Duodenal mucosa (tissue), 2 donors: ENCODE data around the gene CYSTM1.
"Not testable (repeated sequence)": the region's sequence is repeated elsewhere in the genome, so short reads cannot be mapped to it uniquely, and the experiment has no call there.

Experiments
- H3K27ac ChIP-seq: one replicate; pipeline ENCODE4 v1.7.0; 2013; ENCODE audit warnings: low read depth, low read length
- H3K27me3 ChIP-seq, 2 donors: one replicate each; pipeline ENCODE4 v1.7.0; 2013; ENCODE audit warnings: low read length in 2 of 2, control low read depth in 1 of 2; ENCODE audit not compliant: insufficient read depth in 2 of 2, control insufficient read depth in 1 of 2
- H3K36me3 ChIP-seq, 2 donors: one replicate each; pipeline ENCODE4 v1.7.0; 2013; ENCODE audit warnings: low read length in 2 of 2, control low read depth in 1 of 2; ENCODE audit not compliant: insufficient read depth in 2 of 2, control insufficient read depth in 1 of 2
- H3K4me1 ChIP-seq, 2 donors: one replicate each; pipeline ENCODE4 v1.7.0; 2013; ENCODE audit warnings: low read length in 2 of 2, control low read depth in 1 of 2; ENCODE audit not compliant: insufficient read depth in 2 of 2, control insufficient read depth in 1 of 2
- H3K4me3 ChIP-seq, 2 donors: one replicate each; pipeline ENCODE4 v1.7.0; 2013; ENCODE audit warnings: low read length in 2 of 2, low read depth in 1 of 2
- H3K9ac ChIP-seq, 2 donors: one replicate each; pipeline ENCODE4 v1.7.0; 2013; ENCODE audit warnings: low read length in 2 of 2, low read depth in 1 of 2
- H3K9me3 ChIP-seq, 2 donors: one replicate each; pipeline ENCODE4 v1.7.0; 2013; ENCODE audit warnings: low read length in 2 of 2, control low read depth in 1 of 2; ENCODE audit not compliant: control insufficient read depth in 1 of 2

Gene CYSTM1

DNA sequence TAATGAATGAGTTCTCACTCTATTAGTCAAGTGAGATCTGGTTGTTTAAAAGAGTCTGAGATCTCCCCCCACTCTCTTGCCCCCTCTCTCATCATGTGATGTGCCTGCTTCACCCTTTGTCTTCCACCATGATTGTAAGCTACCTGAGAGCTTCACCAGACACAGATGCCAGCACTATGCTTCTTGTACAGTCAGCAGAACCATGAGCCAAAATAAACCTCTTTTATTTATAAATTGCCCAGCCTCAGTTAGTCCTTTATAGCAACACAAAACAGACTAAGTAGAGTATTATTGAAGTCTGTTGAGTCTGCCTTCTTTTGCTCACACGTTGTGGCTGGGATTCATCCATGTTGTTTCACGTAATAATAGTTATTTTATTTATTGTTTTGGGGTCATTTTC lies 14.3 kb downstream of the CYSTM1 start:
- Histone ChIP-seq H3K27ac (no peak overlapping the region), H3K4me1 (peaks cover 15 to 48% of the 10 kb centered on the region in 2 donors), H3K27me3 (no peaks in the 10 kb centered on the region)

DNA sequence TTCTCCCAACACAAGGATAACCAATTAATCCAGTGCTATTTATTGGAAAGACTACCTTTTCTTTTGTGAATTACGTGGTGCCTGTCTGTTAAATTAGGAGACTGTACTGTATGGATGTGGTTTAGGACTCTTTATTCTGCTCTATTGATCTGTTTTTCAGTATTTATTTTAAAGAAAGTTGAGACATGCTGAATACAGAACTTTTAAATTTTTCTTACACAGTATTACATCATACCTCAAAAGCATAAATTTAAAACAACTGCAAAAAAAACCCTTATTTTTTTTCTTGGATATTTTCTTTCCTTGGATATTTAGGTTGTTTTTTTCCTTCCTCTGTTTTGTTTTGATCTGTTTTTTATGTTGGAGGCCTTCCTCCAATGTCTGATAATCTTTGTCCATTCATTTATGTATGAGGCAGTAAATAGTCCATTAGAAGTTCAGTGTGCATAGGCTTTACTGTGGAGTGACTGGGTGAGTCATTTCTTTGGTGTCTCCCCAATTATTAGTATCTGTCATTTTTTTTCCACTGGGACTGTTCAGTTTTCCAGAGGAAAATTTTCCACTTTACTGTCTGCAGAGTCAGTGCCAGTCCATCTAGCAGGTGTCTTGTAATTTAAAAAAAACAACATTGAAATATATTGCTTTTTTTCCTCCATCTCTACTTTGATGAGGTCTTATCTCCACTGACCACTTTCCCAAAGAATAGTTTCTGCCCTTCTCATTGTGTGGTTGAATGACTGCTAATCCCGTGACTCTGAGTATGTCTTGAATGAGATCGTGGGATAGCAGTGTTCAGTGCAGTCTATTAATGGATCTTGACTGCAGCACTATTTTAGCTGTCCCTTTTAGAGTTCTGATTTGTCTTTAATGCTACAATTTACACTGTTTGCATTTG lies 15.2 kb downstream of the CYSTM1 start:
- H3K9me3 ChIP-seq, result no peaks in the 10 kb centered on the region
- no peaks in the 10 kb centered on the region for H3K27me3 ChIP-seq
- H3K27ac ChIP-seq, result no peak overlapping the region
- H3K36me3 ChIP-seq, result peaks cover 7 to 9% of the 10 kb centered on the region in 2 donors
- H3K4me1 ChIP-seq, result peaks cover 15 to 57% of the 10 kb centered on the region in 2 donors
- no peak overlapping the region for H3K9ac ChIP-seq
- no peak overlapping the region for H3K4me3 ChIP-seq

More for the DNA sequence above, 14.3 kb downstream of the CYSTM1 start:
- Histone ChIP-seq H3K36me3 (peaks cover 0 to under 1% of the 10 kb centered on the region in 2 donors), H3K4me3 (no peak overlapping the region), H3K9ac (no peak overlapping the region), H3K9me3 (no peaks in the 10 kb centered on the region)

DNA sequence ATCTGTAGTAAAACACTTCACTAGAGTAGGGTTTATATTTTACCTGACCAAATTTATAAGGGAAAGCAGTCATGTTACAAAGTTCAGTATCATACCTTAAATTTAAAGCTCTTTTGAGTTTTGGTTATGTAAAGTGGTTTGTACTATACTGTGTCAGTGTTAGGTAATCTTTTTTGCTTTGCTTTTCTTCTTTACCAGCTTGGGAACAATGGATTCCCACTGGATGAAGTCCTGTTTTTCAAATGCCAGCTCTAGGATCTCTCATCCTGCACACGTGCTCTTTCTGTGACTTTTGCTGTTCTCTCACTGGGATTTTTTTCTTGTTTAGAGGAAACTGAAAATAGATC lies 15.9 kb downstream of the CYSTM1 start:
- Histone ChIP-seq H3K4me3 (no peak overlapping the region), H3K9ac (no peak overlapping the region)

DNA sequence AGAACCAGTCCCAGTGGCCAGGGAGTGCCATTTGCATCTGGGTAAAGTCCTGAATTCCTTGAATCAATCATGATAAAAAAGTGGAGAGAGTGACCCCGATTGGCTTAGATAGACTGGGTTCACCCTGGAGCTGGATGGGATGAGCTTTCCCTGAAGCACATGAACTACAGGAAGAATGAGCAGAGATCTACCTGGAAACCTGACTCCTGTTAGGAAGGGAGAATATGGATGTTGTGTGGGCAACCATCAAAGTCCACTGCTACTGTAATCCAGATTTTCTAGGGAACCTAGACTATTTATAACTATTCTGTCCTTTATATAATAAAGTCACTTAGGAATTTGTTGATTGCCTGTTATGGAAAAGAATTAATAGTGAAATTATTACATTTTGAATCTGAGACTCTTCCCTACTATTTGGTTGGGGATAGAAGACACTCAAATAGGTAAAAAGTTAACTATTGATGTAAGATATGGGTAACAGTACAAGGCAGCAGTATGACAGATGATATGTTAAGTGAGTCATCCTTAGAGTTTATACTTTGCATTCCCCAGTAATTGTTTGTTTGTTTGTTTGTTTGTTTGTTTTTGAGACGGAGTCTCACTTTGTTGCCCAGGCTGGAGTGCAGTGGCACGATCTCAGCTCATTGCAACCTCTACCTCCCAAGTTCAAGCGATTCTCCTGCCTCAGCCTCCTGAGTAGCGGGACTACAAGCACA lies 17.9 kb downstream of the CYSTM1 start:
- no peak overlapping the region for H3K27ac ChIP-seq
- no peaks in the 10 kb centered on the region for H3K9me3 ChIP-seq
- peaks cover 10 to 11% of the 10 kb centered on the region in 2 donors for H3K36me3 ChIP-seq
- H3K27me3 ChIP-seq, result no peaks in the 10 kb centered on the region
- H3K9ac ChIP-seq, result no peak overlapping the region
- H3K4me3 ChIP-seq, result no peak overlapping the region
- H3K4me1 ChIP-seq, result peaks cover 22 to 52% of the 10 kb centered on the region in 2 donors

More for the DNA sequence above, 15.9 kb downstream of the CYSTM1 start:
- H3K9me3 ChIP-seq, result no peaks in the 10 kb centered on the region
- no peak overlapping the region for H3K27ac ChIP-seq
- peaks cover 7 to 9% of the 10 kb centered on the region in 2 donors for H3K36me3 ChIP-seq
- peaks cover 15 to 51% of the 10 kb centered on the region in 2 donors for H3K4me1 ChIP-seq
- no peaks in the 10 kb centered on the region for H3K27me3 ChIP-seq

DNA sequence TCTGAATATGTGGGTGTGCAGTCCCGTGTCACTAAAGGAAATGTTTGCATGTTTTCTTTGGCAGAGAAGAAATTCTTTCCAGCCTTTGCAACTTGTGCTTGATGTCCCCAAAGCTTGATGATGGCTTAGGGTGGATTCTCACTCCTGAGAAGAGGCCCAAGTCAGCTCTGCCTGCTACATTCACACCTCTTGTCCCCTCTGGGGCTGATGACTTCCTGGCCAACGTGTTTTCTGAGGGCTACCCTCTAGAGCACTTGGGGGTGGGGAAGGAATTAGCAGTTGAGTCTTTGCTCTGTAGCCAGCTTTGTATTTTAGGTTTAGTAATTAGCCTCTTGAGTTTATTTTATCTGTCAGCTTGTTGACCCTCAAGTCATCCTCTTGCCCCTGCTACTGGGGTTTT lies 19.7 kb downstream of the CYSTM1 start:
- H3K4me1 ChIP-seq, result peaks cover 22 to 52% of the 10 kb centered on the region in 2 donors
- H3K9ac ChIP-seq, result no peak overlapping the region
- H3K27ac ChIP-seq, result no peak overlapping the region
- peaks cover 15 to 17% of the 10 kb centered on the region in 2 donors for H3K36me3 ChIP-seq
- H3K9me3 ChIP-seq, result no peaks in the 10 kb centered on the region
- H3K27me3 ChIP-seq, result no peaks in the 10 kb centered on the region
- H3K4me3 ChIP-seq, result no peak overlapping the region

DNA sequence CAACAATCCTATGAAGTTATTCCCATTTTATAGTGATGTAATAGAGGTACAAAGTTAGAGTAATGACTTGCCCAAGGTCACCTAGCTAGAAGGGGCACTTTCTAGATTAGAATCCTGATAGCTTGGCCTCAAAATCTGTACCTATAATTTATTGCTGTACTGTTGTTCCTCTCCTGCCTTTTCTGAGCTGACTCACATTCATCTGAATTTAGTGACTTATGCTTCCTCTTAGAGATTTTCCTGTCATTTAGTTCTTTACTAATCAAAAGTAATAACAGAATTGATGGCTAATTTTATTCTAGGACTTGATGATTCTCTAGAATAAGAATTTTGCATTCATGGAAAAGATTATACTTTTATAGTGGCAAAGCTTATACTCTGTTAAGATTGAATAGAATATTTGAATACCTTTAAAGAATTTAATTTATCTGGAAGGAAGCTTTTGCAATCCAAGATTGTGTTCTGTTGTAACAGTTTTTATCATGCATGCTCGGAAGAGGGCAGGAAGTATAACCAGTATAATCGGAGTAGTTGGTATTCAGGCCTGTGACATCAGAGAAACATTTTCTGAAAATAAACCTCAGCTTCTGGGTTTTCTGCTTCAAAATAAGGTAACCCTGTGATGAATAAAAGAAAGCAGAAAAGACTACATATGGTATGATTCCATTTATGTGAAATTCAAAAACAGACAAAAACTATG lies 21.3 kb downstream of the CYSTM1 start:
- H3K36me3 ChIP-seq, result peaks cover 15 to 17% of the 10 kb centered on the region in 2 donors
- no peaks in the 10 kb centered on the region for H3K9me3 ChIP-seq
- peaks cover 16 to 39% of the 10 kb centered on the region in 2 donors for H3K4me1 ChIP-seq
- no peak overlapping the region for H3K27ac ChIP-seq
- H3K9ac ChIP-seq, result no peak overlapping the region
- H3K4me3 ChIP-seq, result no peak overlapping the region
- no peaks in the 10 kb centered on the region for H3K27me3 ChIP-seq

DNA sequence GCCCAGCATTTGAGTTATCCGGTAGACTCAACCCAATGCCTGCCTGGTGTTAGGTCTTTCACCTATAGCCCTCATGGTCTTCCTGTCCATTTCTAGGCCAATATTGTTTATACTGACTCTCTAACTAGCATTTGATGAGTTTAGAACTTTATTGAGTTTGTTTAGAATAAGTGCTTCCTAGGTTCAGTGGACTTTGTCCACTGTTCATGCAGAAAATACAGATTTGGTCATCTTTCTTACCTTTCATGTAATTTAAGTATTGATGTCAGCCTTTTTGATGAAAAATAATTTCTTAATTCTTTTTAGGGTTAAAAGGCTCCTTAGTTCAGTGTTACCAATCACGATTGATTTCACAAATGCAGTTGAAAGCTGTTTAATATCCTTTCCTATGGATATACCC lies 22.0 kb downstream of the CYSTM1 start:
- Histone ChIP-seq H3K4me1 (peaks cover 16 to 32% of the 10 kb centered on the region in 2 donors), H3K9ac (no peak overlapping the region), H3K36me3 (peaks cover 15 to 17% of the 10 kb centered on the region in 2 donors), H3K27me3 (no peaks in the 10 kb centered on the region), H3K4me3 (no peak overlapping the region), H3K27ac (no peak overlapping the region), H3K9me3 (no peaks in the 10 kb centered on the region)

DNA sequence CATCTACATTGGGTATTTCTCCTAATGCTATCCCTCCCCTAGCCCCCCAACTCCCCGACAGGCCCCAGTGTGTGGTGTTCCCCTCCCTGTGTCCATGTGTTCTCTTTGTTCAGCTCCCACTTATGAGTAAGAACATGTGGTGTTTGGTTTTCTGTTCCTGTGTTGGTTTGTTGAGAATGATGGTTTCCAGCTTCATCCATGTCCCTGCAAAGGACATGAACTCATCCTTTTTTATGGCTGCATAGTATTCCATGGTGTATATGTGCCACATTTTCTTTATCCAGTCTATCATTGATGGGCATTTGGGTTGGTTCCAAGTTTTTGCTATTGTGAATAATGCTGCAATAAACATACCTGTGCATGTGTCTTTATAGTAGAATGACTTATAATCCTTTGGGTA lies 23.9 kb downstream of the CYSTM1 start:
- not testable (repeated sequence) for H3K27me3 ChIP-seq, H3K27ac ChIP-seq, H3K9ac ChIP-seq, H3K4me3 ChIP-seq, H3K9me3 ChIP-seq
- peaks cover 8 to 17% of the 10 kb centered on the region in 2 donors for H3K4me1 ChIP-seq
- H3K36me3 ChIP-seq, result peaks cover 17 to 19% of the 10 kb centered on the region in 2 donors

DNA sequence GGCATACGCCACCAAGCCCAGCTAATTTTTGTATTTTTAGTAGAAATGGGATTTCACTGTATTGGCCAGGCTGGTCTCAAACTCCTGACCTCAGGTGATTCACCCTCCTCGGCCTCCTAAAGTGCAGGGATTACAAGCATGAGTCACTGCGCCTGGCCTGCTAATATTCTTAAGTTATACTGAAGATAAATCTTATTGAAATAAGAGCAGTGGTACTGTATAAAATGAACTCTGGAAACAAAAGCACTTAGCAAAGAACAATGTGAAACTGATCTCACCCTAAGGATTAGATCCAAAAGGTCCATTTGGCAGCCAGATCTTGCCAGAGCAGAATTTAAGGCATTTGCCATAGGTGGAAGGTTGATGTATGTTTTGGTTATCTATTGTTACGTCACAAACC lies 27.1 kb downstream of the CYSTM1 start:
- H3K27me3 ChIP-seq, result no peaks in the 10 kb centered on the region
- no peak overlapping the region for H3K27ac ChIP-seq
- peaks cover 4 to 19% of the 10 kb centered on the region in 2 donors for H3K4me1 ChIP-seq
- no peaks in the 10 kb centered on the region for H3K9me3 ChIP-seq
- H3K4me3 ChIP-seq, result no peak overlapping the region
- peaks cover 10 to 14% of the 10 kb centered on the region in 2 donors for H3K36me3 ChIP-seq
- no peak overlapping the region for H3K9ac ChIP-seq

DNA sequence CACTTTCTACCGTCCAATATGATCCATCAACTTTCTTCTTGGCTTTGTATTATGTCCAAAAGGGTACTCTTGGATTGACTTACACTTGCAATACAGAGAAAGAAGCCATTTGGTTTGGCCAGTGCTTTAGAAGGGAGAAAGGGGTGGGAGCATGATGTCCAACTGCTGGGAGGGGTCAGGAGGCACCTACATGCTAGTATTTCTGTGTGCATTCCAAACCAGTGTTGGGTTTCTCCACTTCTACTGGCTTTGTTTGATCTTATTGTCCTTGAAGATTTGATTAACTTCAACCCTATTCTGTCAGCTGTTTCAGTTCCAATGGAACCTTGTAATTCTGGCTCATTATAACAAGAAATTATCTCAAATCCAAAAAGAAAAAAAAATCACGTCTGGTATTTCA lies 27.6 kb downstream of the CYSTM1 start:
- H3K27me3 ChIP-seq, result no peaks in the 10 kb centered on the region
- H3K4me1 ChIP-seq, result peaks cover 5 to 24% of the 10 kb centered on the region in 2 donors
- H3K9ac ChIP-seq, result no peak overlapping the region
- H3K9me3 ChIP-seq, result no peaks in the 10 kb centered on the region
- H3K27ac ChIP-seq, result no peak overlapping the region
- H3K36me3 ChIP-seq, result peaks cover 8 to 14% of the 10 kb centered on the region in 2 donors
- H3K4me3 ChIP-seq, result no peak overlapping the region
